ENCODE measurements around the gene GALNT2. TPM values are rescaled to one million over a fixed set of nuclear protein-coding genes. Genes with fewer than 3 reads are reported as not detected.

Gene GALNT2
- total RNA-seq, 1 experiment from 2014 or later = 42.8 TPM

GRCh38 chr1:230123280-230124185 is 56.5 kb downstream of the GALNT2 start:
- in situ Hi-C loops (cut with HindIII; ENCODE audit: low sequenced_read_pairs) = no loop called here
- no peak for DNase-seq (ENCODE audit: low spot score)

GRCh38 chr1:230124186-230125128 is 57.4 kb downstream of the GALNT2 start:
- in situ Hi-C loops (cut with HindIII; ENCODE audit: low sequenced_read_pairs) = no loop called here
- no peak for DNase-seq (ENCODE audit: low spot score)

- in situ Hi-C loops (cut with HindIII; ENCODE audit: low sequenced_read_pairs) = no loop called here
- no peak for DNase-seq (ENCODE audit: low spot score)
Observed at GRCh38 chr1:230125141-230125540, 58.1 kb downstream of the GALNT2 start.

- in situ Hi-C loops (cut with HindIII; ENCODE audit: low sequenced_read_pairs) = no loop called here
- no peak for DNase-seq (ENCODE audit: low spot score)
Observed at GRCh38 chr1:230125640-230126528, 58.8 kb downstream of the GALNT2 start.

GRCh38 chr1:230126529-230127104 is 59.6 kb downstream of the GALNT2 start:
- no peak for DNase-seq (ENCODE audit: low spot score)
- in situ Hi-C loops (cut with HindIII; ENCODE audit: low sequenced_read_pairs) = no loop called here

- in situ Hi-C loops (cut with HindIII; ENCODE audit: low sequenced_read_pairs) = no loop called here
Observed at GRCh38 chr1:230127105-230128054, 60.3 kb downstream of the GALNT2 start.

GRCh38 chr1:230128569-230129285 is 61.7 kb downstream of the GALNT2 start:
- no peak for DNase-seq (ENCODE audit: low spot score)
- in situ Hi-C loops (cut with HindIII; ENCODE audit: low sequenced_read_pairs) = no loop called here

More at GRCh38 chr1:230127105-230128054, 60.3 kb downstream of the GALNT2 start:
- DNase-seq (ENCODE audit: low spot score) = no peak

- in situ Hi-C loops (cut with HindIII; ENCODE audit: low sequenced_read_pairs) = no loop called here
- no peak for DNase-seq (ENCODE audit: low spot score)
Observed at GRCh38 chr1:230129341-230129740, 62.3 kb downstream of the GALNT2 start.

GRCh38 chr1:230130172-230130944 is 63.3 kb downstream of the GALNT2 start:
- in situ Hi-C loops (cut with HindIII; ENCODE audit: low sequenced_read_pairs) = no loop called here
- no peak for DNase-seq (ENCODE audit: low spot score)

- DNase-seq (ENCODE audit: low spot score) = no peak
- in situ Hi-C loops (cut with HindIII; ENCODE audit: low sequenced_read_pairs) = no loop called here
Observed at GRCh38 chr1:230131457-230131856, 64.4 kb downstream of the GALNT2 start.

GRCh38 chr1:230132758-230133157 is 65.7 kb downstream of the GALNT2 start:
- no peak for DNase-seq (ENCODE audit: low spot score)
- in situ Hi-C loops (cut with HindIII; ENCODE audit: low sequenced_read_pairs) = no loop called here

GRCh38 chr1:230135726-230136125 is 68.7 kb downstream of the GALNT2 start:
- DNase-seq (ENCODE audit: low spot score) = no peak
- in situ Hi-C loops (cut with HindIII; ENCODE audit: low sequenced_read_pairs) = no loop called here

- DNase-seq (ENCODE audit: low spot score) = peak; percentile 81
- in situ Hi-C loops (cut with HindIII; ENCODE audit: low sequenced_read_pairs) = no loop called here
Observed at GRCh38 chr1:230136453-230137336, 69.7 kb downstream of the GALNT2 start.

- peak; percentile 57 for DNase-seq (ENCODE audit: low spot score)
- in situ Hi-C loops (cut with HindIII; ENCODE audit: low sequenced_read_pairs) = no loop called here
Observed at GRCh38 chr1:230137337-230137815, 70.3 kb downstream of the GALNT2 start.

GRCh38 chr1:230138561-230139239 is 71.7 kb downstream of the GALNT2 start:
- in situ Hi-C loops (cut with HindIII; ENCODE audit: low sequenced_read_pairs) = no loop called here
- no peak for DNase-seq (ENCODE audit: low spot score)

Data from G401 (cell line).